K562 (cell line): ENCODE measurements around the gene ENO2. TPM values are rescaled to one million over a fixed set of nuclear protein-coding genes. Genes with fewer than 3 reads are reported as not detected.
A peak's percentile ranks its signal among the peaks of the same experiment; 100 is the strongest.

Experiments
- ARID2 ChIP-seq: fragments of 450-650 bp; IDR thresholded peaks from 2 replicates; pipeline ENCODE4 v1.6.1; 2017; ENCODE audit warnings: antibody characterized with exemption, mild to moderate bottlenecking
- EHMT2 ChIP-seq: fragments of 450-650 bp; IDR thresholded peaks from 2 replicates; pipeline ENCODE4 v1.6.1; 2018; ENCODE audit warnings: antibody characterized with exemption
- ELF2 ChIP-seq: fragments of 250-450 bp; sonication (Bioruptor Pico); IDR thresholded peaks from 2 replicates; pipeline ENCODE4 v1.5.0; 2021; ENCODE audit warnings: mild to moderate bottlenecking
- EZH2 ChIP-seq: IDR thresholded peaks from 2 replicates; pipeline ENCODE4 v1.6.1; 2012; ENCODE audit warnings: low read depth, mild to moderate bottlenecking, inconsistent platforms, low read length, borderline replicate concordance
- FOXM1 ChIP-seq, 2 experiments: fragments of 450-650 bp in 1 of 2; sonication (generic) in 1 of 2; formaldehyde crosslinking in 1 of 2; IDR thresholded peaks; 2 replicates each; pipeline versions ENCODE4 v1.6.1 to v1.9.0; 2017 to 2022; ENCODE audit warnings: low read depth in 2 of 2, mild to moderate bottlenecking in 2 of 2, missing genetic modification reagents in 1 of 2, moderate library complexity in 1 of 2
- HDAC1 ChIP-seq, 2 experiments: fragments of 450-650 bp; IDR thresholded peaks; 2 replicates each; pipeline ENCODE4 v1.6.1; 2016 to 2017; ENCODE audit warnings: inconsistent platforms in 1 of 2, mild to moderate bottlenecking in 1 of 2, moderate library complexity in 1 of 2
- MAZ ChIP-seq, 2 experiments: fragments of 450-650 bp in 1 of 2; sonication (generic) in 1 of 2; formaldehyde crosslinking; IDR thresholded peaks in 1 of 2; conservative IDR thresholded peaks in 1 of 2; 2 replicates each; pipeline versions ENCODE4 v1.4.0 to v1.5.0; 2020; ENCODE audit warnings: mild to moderate bottlenecking in 1 of 2, missing genetic modification reagents in 1 of 2
- MBD1 ChIP-seq: fragments of 250-450 bp; sonication (Bioruptor Pico); IDR thresholded peaks from 2 replicates; pipeline ENCODE4 v1.8.0; 2022; ENCODE audit warnings: inconsistent platforms
- PRDM10 ChIP-seq: fragments of 450-650 bp; IDR thresholded peaks from 2 replicates; pipeline ENCODE4 v1.6.1; 2018; ENCODE audit not compliant: partially characterized antibody
- PTRF ChIP-seq: fragments of 450-650 bp; IDR thresholded peaks from 2 replicates; pipeline ENCODE4 v1.6.1; 2016; ENCODE audit warnings: mild to moderate bottlenecking, missing genetic modification characterization, missing compliant biosample characterization
- SRSF1 ChIP-seq: fragments of 200-400 bp; formaldehyde crosslinking; IDR thresholded peaks from 2 replicates; pipeline ENCODE4 v1.6.1; 2017; ENCODE audit warnings: mild to moderate bottlenecking, low read depth, low read length, moderate library complexity
- ZNF184 ChIP-seq: sonication (generic); formaldehyde crosslinking; IDR thresholded peaks from 2 replicates; pipeline ENCODE4 v1.5.0; 2020; ENCODE audit warnings: missing genetic modification reagents
- ZNF282 ChIP-seq: sonication (generic); formaldehyde crosslinking; IDR thresholded peaks from 2 replicates; pipeline ENCODE4 v1.8.1; 2023; ENCODE audit warnings: missing genetic modification reagents
- ZNF384 ChIP-seq: IDR thresholded peaks from 2 replicates; pipeline ENCODE4 v1.6.1; 2012; ENCODE audit warnings: low read depth, low read length, improper control_type of control experiment
- ZNF518B ChIP-seq: fragments of 250-450 bp; sonication (Bioruptor Pico); IDR thresholded peaks from 2 replicates; pipeline ENCODE4 v1.5.0; 2021; ENCODE audit warnings: mild to moderate bottlenecking, moderate library complexity
- ZNF764 ChIP-seq: fragments of 250-450 bp; sonication (Bioruptor Pico); IDR thresholded peaks from 2 replicates; pipeline ENCODE4 v1.4.0; 2020; ENCODE audit warnings: low read depth, mild to moderate bottlenecking, moderate library complexity
- polyA plus RNA-seq, 8 experiments: library from polyadenylated mRNA; depleted of rRNA in 4 of 8; stranded (reverse) in 5 of 8; unstranded in 3 of 8; fragments of >200 nt; fragmentation: Nextera tagmentation in 2 of 8; fragmentation: Illumina TruSeq in 1 of 8; extraction: Ambion mirVana in 2 of 8; extraction: Trizol in 1 of 8; gene quantifications; 2 replicates each; pipeline versions ENCODE4 v1.2.1 to v1.2.3, GENCODE V29; 2011 to 2014; ENCODE audit warnings: inconsistent platforms in 1 of 8, missing spikeins in 1 of 8
- total RNA-seq, 7 experiments: library from RNA; depleted of rRNA in 6 of 7; stranded (reverse); fragments of >200 nt in 6 of 7; fragmentation: Illumina TruSeq in 2 of 7; extraction: Trizol in 2 of 7; gene quantifications; 2 replicates each; pipeline versions ENCODE4 v1.2.1 to v1.2.3, GENCODE V29; 2011 to 2021; ENCODE audit warnings: low replicate concordance in 1 of 7
- TF ChIP-seq, protein P1 (sequence below), 2 experiments: fragments of 450-650 bp; IDR thresholded peaks; 2 replicates each; pipeline ENCODE4 v1.6.1; 2016

Gene ENO2
- total and polyA plus RNA-seq, 9 of the 15 experiments (the other 6 are each of a cell fraction or from before 2014, with no cell fraction given), result 10.9 to 43.3 (median 21.0) TPM

GRCh38 chr12:6890789-6891645 is 23.4 kb upstream of the ENO2 start (continued):
- TF ChIP-seq EHMT2 (no peak), ARID2 (no peak), SRSF1 (no peak), EZH2 (no peak), PRDM10 (no peak), PTRF (tag) (no peak), MBD1 (CRISPR knock-in tag) (no peak), ZNF764 (no peak), HDAC1 (IDR thresholded peaks at IDR 0.05) (no peak), ZNF384 (no peak), ZNF518B (CRISPR knock-in tag) (no peak), FOXM1 (IDR thresholded peaks at IDR 0.05; ENCODE audit: low read depth) (peak; percentile 64), FOXM1 (CRISPR knock-in tag; IDR thresholded peaks at IDR 0.05; ENCODE audit: low read depth) (no peak), ZNF282 (CRISPR knock-in tag) (no peak), MAZ (CRISPR knock-in tag; conservative IDR thresholded peaks at IDR 0.05 in 1 of 2, IDR thresholded peaks at IDR 0.05 in 1 of 2) (peak; percentile 80 to 92), ZNF184 (CRISPR knock-in tag) (no peak), ELF2 (CRISPR knock-in tag) (no peak)
- TF ChIP-seq, protein P1, sequence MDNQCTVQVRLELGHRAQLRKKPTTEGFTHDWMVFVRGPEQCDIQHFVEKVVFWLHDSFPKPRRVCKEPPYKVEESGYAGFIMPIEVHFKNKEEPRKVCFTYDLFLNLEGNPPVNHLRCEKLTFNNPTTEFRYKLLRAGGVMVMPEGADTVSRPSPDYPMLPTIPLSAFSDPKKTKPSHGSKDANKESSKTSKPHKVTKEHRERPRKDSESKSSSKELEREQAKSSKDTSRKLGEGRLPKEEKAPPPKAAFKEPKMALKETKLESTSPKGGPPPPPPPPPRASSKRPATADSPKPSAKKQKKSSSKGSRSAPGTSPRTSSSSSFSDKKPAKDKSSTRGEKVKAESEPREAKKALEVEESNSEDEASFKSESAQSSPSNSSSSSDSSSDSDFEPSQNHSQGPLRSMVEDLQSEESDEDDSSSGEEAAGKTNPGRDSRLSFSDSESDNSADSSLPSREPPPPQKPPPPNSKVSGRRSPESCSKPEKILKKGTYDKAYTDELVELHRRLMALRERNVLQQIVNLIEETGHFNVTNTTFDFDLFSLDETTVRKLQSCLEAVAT (IDR thresholded peaks at IDR 0.05), result peak in 1 of 2 experiments; percentile 19; a peak in 1 of 4 replicates
